ENCODE measurements around the gene SGPP2. TPM values are rescaled to one million over a fixed set of nuclear protein-coding genes. Genes with fewer than 3 reads are reported as not detected.

Gene SGPP2
- total RNA-seq, 2 donors from 2014 or later = 4.0 to 4.9 TPM

DNA sequence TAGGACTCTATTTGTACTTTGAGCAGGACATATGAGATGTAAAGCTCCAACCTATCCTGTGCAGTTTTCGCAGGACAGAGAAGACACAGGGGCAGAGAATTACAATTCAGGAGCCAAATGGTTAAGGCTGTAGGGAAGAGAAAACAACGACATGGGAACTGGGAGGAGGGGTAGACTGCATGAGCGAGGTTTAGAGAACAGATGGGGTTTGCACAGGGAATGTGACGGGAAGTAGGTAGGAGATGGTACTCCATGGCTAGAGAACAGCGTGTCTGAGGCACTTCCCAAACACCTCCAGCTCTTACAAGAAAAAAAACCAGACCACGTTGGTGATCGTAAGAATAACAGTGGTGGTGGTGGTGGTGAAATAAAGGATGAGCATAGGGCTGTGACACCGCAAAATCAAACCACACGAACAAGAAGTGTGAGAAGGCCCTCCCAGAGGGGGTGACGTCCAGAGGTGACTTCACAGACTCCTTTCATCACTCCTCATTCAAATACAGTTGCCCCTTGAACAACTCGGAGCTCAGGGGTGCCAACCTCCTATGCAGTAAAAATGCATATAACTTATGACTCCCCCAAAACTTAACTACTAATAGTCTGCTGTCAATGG lies 138.9 kb downstream of the SGPP2 start:
- intact Hi-C loops (cut with DNase I) = no loop called here

DNA sequence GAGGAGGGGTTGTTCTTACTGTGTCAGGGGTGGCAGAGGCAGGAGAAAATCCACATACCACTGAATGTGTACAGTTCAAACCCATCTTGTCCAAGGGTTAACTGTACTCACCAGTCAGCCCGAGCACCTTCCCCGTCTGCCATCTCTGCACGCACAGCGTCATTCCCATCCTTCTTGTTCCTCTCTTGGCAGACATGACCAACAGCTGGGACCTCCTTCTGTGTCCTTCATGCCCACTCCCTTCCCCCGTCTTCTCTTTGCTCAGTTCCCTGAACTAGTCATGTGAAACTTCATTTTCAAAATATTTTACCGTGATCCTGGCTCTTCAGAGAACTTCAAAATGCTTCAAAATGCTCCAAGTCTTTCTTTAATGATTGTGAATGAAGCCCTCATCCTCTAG lies 139.6 kb downstream of the SGPP2 start:
- Histone ChIP-seq H3K36me3 (replicated peaks in 1 of 2; ENCODE audit: insufficient read depth in 1 of 2, low read depth in 2 of 2) (peaks cover 0 to 4% of the 10 kb centered on the region in 2 donors), H3K4me3 (no peak overlapping the region), H3K9me3 (no peaks in the 10 kb centered on the region), H3K27me3 (no peaks in the 10 kb centered on the region), H3K4me1 (no peaks in the 10 kb centered on the region), H3K27ac (no peak overlapping the region)
- DNase-seq = no peak
- no peak for ATAC-seq
- intact Hi-C loops (cut with DNase I) = no loop called here
- WGBS, 2 donors = 84 to 86% methylated on average over 6 of the region's 6 CpGs
- TF ChIP-seq, protein P1, sequence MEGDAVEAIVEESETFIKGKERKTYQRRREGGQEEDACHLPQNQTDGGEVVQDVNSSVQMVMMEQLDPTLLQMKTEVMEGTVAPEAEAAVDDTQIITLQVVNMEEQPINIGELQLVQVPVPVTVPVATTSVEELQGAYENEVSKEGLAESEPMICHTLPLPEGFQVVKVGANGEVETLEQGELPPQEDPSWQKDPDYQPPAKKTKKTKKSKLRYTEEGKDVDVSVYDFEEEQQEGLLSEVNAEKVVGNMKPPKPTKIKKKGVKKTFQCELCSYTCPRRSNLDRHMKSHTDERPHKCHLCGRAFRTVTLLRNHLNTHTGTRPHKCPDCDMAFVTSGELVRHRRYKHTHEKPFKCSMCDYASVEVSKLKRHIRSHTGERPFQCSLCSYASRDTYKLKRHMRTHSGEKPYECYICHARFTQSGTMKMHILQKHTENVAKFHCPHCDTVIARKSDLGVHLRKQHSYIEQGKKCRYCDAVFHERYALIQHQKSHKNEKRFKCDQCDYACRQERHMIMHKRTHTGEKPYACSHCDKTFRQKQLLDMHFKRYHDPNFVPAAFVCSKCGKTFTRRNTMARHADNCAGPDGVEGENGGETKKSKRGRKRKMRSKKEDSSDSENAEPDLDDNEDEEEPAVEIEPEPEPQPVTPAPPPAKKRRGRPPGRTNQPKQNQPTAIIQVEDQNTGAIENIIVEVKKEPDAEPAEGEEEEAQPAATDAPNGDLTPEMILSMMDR (IDR thresholded peaks at IDR 0.05) = no peak
- no peak for TF ChIP-seq POLR2A (IDR thresholded peaks at IDR 0.05)

More for the DNA sequence above, 138.9 kb downstream of the SGPP2 start:
- no peaks in the 10 kb centered on the region for H3K9me3 ChIP-seq
- H3K4me3 ChIP-seq = no peak overlapping the region
- no peak overlapping the region for H3K27ac ChIP-seq
- DNase-seq = no peak
- ATAC-seq = no peak
- TF ChIP-seq POLR2A (IDR thresholded peaks at IDR 0.05) = no peak
- TF ChIP-seq, protein P1 (IDR thresholded peaks at IDR 0.05) = no peak
- H3K36me3 ChIP-seq (replicated peaks in 1 of 2; ENCODE audit: insufficient read depth in 1 of 2, low read depth in 2 of 2) = peaks cover 0 to 4% of the 10 kb centered on the region in 2 donors
- 72 to 75% methylated on average over 11 of the region's 11 CpGs for WGBS, 2 donors
- no peaks in the 10 kb centered on the region for H3K27me3 ChIP-seq
- no peaks in the 10 kb centered on the region for H3K4me1 ChIP-seq

DNA sequence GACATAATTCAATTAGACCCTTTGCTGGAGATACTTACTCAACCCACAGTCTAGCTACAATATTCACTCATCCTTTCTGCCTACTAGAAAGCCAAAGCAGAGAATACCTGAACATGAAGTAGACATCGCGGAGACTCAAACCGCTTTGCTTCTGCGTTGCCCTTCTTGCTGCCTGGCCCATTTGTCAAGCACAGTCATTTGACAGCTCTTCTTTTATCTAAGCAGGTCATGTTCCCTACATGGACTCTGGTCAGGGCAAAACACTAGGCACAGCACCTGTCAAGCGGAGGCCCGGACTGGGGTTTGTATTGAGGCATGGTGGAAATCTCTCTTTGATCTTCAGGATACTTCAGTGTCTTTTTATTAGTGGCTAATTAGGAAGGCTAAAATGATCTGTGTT lies 141.9 kb downstream of the SGPP2 start:
- no peaks in the 10 kb centered on the region for H3K4me1 ChIP-seq
- ATAC-seq (no peak), DNase-seq (no peak)
- no peak overlapping the region for H3K27ac ChIP-seq
- no peaks in the 10 kb centered on the region for H3K9me3 ChIP-seq
- H3K4me3 ChIP-seq = no peak overlapping the region
- intact Hi-C loops (cut with DNase I) = no loop called here
- WGBS, 2 donors = 91 to 97% methylated on average over 6 of the region's 6 CpGs
- TF ChIP-seq POLR2A (IDR thresholded peaks at IDR 0.05) = no peak
- TF ChIP-seq, protein P1 (IDR thresholded peaks at IDR 0.05) = no peak
- H3K27me3 ChIP-seq = no peaks in the 10 kb centered on the region
- peaks cover 0 to 4% of the 10 kb centered on the region in 2 donors for H3K36me3 ChIP-seq (replicated peaks in 1 of 2; ENCODE audit: insufficient read depth in 1 of 2, low read depth in 2 of 2)

DNA sequence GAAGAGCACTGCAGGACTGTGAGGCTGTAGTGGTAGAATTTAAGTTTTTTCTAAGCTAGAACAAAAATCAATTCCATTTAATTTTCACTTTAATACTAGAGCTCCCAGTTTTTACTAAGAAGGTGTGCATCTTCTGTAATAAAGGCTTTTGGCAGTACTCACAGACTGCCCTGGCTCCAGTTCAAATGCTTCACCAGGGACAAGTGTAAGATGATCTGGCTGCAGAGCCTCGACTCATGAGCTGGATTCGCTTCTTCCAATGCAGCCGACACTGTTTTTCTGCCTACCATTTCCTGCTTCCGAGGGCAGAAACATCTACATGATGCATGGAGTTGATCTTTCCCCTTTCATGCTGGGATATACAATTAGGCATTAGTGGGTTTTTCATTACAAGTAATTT lies 144.5 kb downstream of the SGPP2 start:
- peak in 1 of 4 donors; percentile 26 for DNase-seq
- H3K4me1 ChIP-seq = peaks cover 12% of the 10 kb centered on the region

More for the DNA sequence above, 144.5 kb downstream of the SGPP2 start:
- no peak for TF ChIP-seq POLR2A (IDR thresholded peaks at IDR 0.05)
- TF ChIP-seq, protein P1 (IDR thresholded peaks at IDR 0.05) = no peak
- H3K36me3 ChIP-seq (replicated peaks in 1 of 2; ENCODE audit: insufficient read depth in 1 of 2, low read depth in 2 of 2) = peaks cover 0 to 8% of the 10 kb centered on the region in 2 donors
- 73 to 89% methylated on average over 4 of the region's 4 CpGs for WGBS, 2 donors
- H3K9me3 ChIP-seq = no peaks in the 10 kb centered on the region
- ATAC-seq = no peak
- H3K27ac ChIP-seq = no peak overlapping the region
- intact Hi-C loops (cut with DNase I) = no loop called here
- H3K27me3 ChIP-seq = no peaks in the 10 kb centered on the region
- no peak overlapping the region for H3K4me3 ChIP-seq
